Measurements from ENCODE around the gene VAC14.

VAC14 gene

GRCh38 chr16:70644763-70645597 lies 156.0 kb downstream of the VAC14 start (continued):
- TF ChIP-seq, protein P1, sequence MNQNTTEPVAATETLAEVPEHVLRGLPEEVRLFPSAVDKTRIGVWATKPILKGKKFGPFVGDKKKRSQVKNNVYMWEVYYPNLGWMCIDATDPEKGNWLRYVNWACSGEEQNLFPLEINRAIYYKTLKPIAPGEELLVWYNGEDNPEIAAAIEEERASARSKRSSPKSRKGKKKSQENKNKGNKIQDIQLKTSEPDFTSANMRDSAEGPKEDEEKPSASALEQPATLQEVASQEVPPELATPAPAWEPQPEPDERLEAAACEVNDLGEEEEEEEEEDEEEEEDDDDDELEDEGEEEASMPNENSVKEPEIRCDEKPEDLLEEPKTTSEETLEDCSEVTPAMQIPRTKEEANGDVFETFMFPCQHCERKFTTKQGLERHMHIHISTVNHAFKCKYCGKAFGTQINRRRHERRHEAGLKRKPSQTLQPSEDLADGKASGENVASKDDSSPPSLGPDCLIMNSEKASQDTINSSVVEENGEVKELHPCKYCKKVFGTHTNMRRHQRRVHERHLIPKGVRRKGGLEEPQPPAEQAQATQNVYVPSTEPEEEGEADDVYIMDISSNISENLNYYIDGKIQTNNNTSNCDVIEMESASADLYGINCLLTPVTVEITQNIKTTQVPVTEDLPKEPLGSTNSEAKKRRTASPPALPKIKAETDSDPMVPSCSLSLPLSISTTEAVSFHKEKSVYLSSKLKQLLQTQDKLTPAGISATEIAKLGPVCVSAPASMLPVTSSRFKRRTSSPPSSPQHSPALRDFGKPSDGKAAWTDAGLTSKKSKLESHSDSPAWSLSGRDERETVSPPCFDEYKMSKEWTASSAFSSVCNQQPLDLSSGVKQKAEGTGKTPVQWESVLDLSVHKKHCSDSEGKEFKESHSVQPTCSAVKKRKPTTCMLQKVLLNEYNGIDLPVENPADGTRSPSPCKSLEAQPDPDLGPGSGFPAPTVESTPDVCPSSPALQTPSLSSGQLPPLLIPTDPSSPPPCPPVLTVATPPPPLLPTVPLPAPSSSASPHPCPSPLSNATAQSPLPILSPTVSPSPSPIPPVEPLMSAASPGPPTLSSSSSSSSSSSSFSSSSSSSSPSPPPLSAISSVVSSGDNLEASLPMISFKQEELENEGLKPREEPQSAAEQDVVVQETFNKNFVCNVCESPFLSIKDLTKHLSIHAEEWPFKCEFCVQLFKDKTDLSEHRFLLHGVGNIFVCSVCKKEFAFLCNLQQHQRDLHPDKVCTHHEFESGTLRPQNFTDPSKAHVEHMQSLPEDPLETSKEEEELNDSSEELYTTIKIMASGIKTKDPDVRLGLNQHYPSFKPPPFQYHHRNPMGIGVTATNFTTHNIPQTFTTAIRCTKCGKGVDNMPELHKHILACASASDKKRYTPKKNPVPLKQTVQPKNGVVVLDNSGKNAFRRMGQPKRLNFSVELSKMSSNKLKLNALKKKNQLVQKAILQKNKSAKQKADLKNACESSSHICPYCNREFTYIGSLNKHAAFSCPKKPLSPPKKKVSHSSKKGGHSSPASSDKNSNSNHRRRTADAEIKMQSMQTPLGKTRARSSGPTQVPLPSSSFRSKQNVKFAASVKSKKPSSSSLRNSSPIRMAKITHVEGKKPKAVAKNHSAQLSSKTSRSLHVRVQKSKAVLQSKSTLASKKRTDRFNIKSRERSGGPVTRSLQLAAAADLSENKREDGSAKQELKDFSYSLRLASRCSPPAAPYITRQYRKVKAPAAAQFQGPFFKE (tag by site-specific recombination; IDR thresholded peaks at IDR 0.05; ENCODE audit: borderline replicate concordance) = no peak
- TF ChIP-seq ZNF626 (tag by site-specific recombination; IDR thresholded peaks at IDR 0.05) (no peak), ZNF221 (tag by site-specific recombination; IDR thresholded peaks at IDR 0.05; ENCODE audit: borderline replicate concordance) (no peak), ZNF324 (tag by site-specific recombination; IDR thresholded peaks at IDR 0.05) (no peak), ZNF426 (tag by site-specific recombination; IDR thresholded peaks at IDR 0.05) (no peak), GLIS1 (tag by site-specific recombination; IDR thresholded peaks at IDR 0.05) (no peak), ZXDB (tag by site-specific recombination; IDR thresholded peaks at IDR 0.05) (no peak), ZNF10 (tag by site-specific recombination; IDR thresholded peaks at IDR 0.05) (no peak), INSM2 (tag by site-specific recombination; IDR thresholded peaks at IDR 0.05) (no peak), ZNF645 (tag by site-specific recombination; IDR thresholded peaks at IDR 0.05) (peak; percentile 24; the same call in 1 of the 2 replicates), ZNF747 (tag by site-specific recombination; IDR thresholded peaks at IDR 0.05) (no peak), ZNF521 (tag by site-specific recombination; IDR thresholded peaks at IDR 0.05) (0 out of 2 replicates have a peak, but pooled peaks have one; percentile 45), ZNF433 (tag by site-specific recombination; IDR thresholded peaks at IDR 0.05; ENCODE audit: low read depth) (no peak), ZIC2 (tag by site-specific recombination; IDR thresholded peaks at IDR 0.05) (no peak), GFI1B (tag by site-specific recombination; IDR thresholded peaks at IDR 0.05) (no peak), ZNF707 (tag by site-specific recombination; IDR thresholded peaks at IDR 0.05) (no peak), ZNF449 (tag by site-specific recombination; IDR thresholded peaks at IDR 0.05) (no peak), ZNF223 (tag by site-specific recombination; IDR thresholded peaks at IDR 0.05) (no peak; the same call in 1 of the 2 replicates), YY1 (tag by site-specific recombination; IDR thresholded peaks at IDR 0.05) (no peak), ZNF830 (tag by site-specific recombination; IDR thresholded peaks at IDR 0.05; ENCODE audit: low read depth) (no peak), ZNF791 (tag by site-specific recombination; IDR thresholded peaks at IDR 0.05) (no peak), ZNF639 (tag by site-specific recombination; IDR thresholded peaks at IDR 0.05) (no peak), ZNF837 (tag by site-specific recombination; IDR thresholded peaks at IDR 0.05) (no peak), SCRT1 (tag by site-specific recombination; IDR thresholded peaks at IDR 0.05; ENCODE audit: borderline replicate concordance) (no peak)
- TF ChIP-seq, protein P2, sequence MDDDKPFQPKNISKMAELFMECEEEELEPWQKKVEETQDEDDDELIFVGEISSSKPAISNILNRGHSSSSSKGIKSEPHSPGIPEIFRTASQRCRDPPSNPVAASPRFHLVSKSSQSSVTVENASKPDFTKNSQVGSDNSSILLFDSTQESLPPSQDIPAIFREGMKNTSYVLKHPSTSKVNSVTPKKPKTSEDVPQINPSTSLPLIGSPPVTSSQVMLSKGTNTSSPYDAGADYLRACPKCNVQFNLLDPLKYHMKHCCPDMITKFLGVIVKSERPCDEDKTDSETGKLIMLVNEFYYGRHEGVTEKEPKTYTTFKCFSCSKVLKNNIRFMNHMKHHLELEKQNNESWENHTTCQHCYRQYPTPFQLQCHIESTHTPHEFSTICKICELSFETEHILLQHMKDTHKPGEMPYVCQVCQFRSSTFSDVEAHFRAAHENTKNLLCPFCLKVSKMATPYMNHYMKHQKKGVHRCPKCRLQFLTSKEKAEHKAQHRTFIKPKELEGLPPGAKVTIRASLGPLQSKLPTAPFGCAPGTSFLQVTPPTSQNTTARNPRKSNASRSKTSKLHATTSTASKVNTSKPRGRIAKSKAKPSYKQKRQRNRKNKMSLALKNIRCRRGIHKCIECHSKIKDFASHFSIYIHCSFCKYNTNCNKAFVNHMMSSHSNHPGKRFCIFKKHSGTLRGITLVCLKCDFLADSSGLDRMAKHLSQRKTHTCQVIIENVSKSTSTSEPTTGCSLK (tag by site-specific recombination; IDR thresholded peaks at IDR 0.05) = no peak

Measured in HEK293 (cell line).